Activated CD4-positive, alpha-beta T cell treated with anti-CD3 and anti-CD28 coated beads, Interleukin-2, amount 50 U/mL, for 24 hours (primary cell): Measurements from ENCODE around the gene SLC35F4.
"Not testable (repeated sequence)": the region's sequence is repeated elsewhere in the genome, so short reads cannot be mapped to it uniquely, and the experiment has no call there.

Experiments
- DNase-seq, 2 donors: peaks; one replicate each; pipeline ENCODE4 v3.0.0-alpha.2; 2020; ENCODE audit warnings: low read depth in 1 of 2, low spot score in 1 of 2

The SLC35F4 gene

GRCh38 chr14:57865403-57866198 is at the start of gene SLC35F4:
TSS of gene SLC35F4 (minus strand) at chr14:57866092.
- DNase-seq: no peak

GRCh38 chr14:57909626-57910025 is 43.7 kb upstream of the SLC35F4 start:
- no peak for DNase-seq

GRCh38 chr14:57903954-57904353 is 38.1 kb upstream of the SLC35F4 start:
- DNase-seq: no peak

GRCh38 chr14:57898837-57899572 is 33.1 kb upstream of the SLC35F4 start:
- no peak for DNase-seq

GRCh38 chr14:57897144-57897748 is 31.4 kb upstream of the SLC35F4 start:
- DNase-seq: no peak

GRCh38 chr14:57889245-57889644 is 23.4 kb upstream of the SLC35F4 start:
- no peak for DNase-seq

GRCh38 chr14:57884175-57884574 is 18.3 kb upstream of the SLC35F4 start:
- DNase-seq: no peak

GRCh38 chr14:57883061-57883460 is 17.2 kb upstream of the SLC35F4 start:
- no peak for DNase-seq

- DNase-seq: no peak
Observed at GRCh38 chr14:57879516-57879915, 13.6 kb upstream of the SLC35F4 start.

GRCh38 chr14:57875985-57876384 is 10.1 kb upstream of the SLC35F4 start:
- no peak for DNase-seq

- DNase-seq: no peak
Observed at GRCh38 chr14:57875296-57875695, 9.4 kb upstream of the SLC35F4 start.

- DNase-seq: no peak
Observed at GRCh38 chr14:57871459-57872080, 5.7 kb upstream of the SLC35F4 start.

GRCh38 chr14:57870686-57871457 is 5.0 kb upstream of the SLC35F4 start:
- DNase-seq: no peak

- DNase-seq: no peak
Observed at GRCh38 chr14:57869617-57870016, 3.7 kb upstream of the SLC35F4 start.

GRCh38 chr14:57866199-57866705 is 360 bp upstream of the SLC35F4 start:
- DNase-seq: no peak

GRCh38 chr14:57865066-57865402 is 858 bp downstream of the SLC35F4 start:
- DNase-seq: no peak

- DNase-seq: no peak
Observed at GRCh38 chr14:57864659-57865058, 1.2 kb downstream of the SLC35F4 start.

GRCh38 chr14:57863471-57863870 is 2.4 kb downstream of the SLC35F4 start:
- DNase-seq: no peak

- DNase-seq: not testable (repeated sequence)
Observed at GRCh38 chr14:57855666-57856065, 10.2 kb downstream of the SLC35F4 start.

- DNase-seq: no peak
Observed at GRCh38 chr14:57854571-57854970, 11.3 kb downstream of the SLC35F4 start.

- no peak for DNase-seq
Observed at GRCh38 chr14:57851354-57851753, 14.5 kb downstream of the SLC35F4 start.
